GM19328 (cell line): ENCODE results near the gene KIRREL3.
"Not testable (repeated sequence)": the region's sequence is repeated elsewhere in the genome, so short reads cannot be mapped to it uniquely, and the experiment has no call there.

Source experiments
- ATAC-seq: cut with Tn5 transposase; IDR thresholded peaks from one replicate; pipeline ENCODE4 v1.9.1; 2021; ENCODE audit warnings: mild to moderate bottlenecking, moderate library complexity; ENCODE audit not compliant: unreplicated experiment

Gene KIRREL3

GRCh38 chr11:126959700-126960099 lies 40.9 kb downstream of the KIRREL3 start:
- ATAC-seq, result no peak

- no peak for ATAC-seq
Measured at GRCh38 chr11:126956635-126957034, 43.9 kb downstream of the KIRREL3 start.

- not testable (repeated sequence) for ATAC-seq
Measured at GRCh38 chr11:126952533-126952932, 48.0 kb downstream of the KIRREL3 start.

- no peak for ATAC-seq
Measured at GRCh38 chr11:126951465-126951864, 49.1 kb downstream of the KIRREL3 start.

- no peak for ATAC-seq
Measured at GRCh38 chr11:126949066-126949891, 51.3 kb downstream of the KIRREL3 start.

GRCh38 chr11:126948563-126948962 lies 52.0 kb downstream of the KIRREL3 start:
- ATAC-seq, result no peak

GRCh38 chr11:126945319-126945718 lies 55.3 kb downstream of the KIRREL3 start:
- ATAC-seq, result no peak

GRCh38 chr11:126943316-126943715 lies 57.3 kb downstream of the KIRREL3 start:
- no peak for ATAC-seq

GRCh38 chr11:126942146-126942545 lies 58.4 kb downstream of the KIRREL3 start:
- ATAC-seq, result no peak

- ATAC-seq, result no peak
Measured at GRCh38 chr11:126939552-126939951, 61.0 kb downstream of the KIRREL3 start.

- no peak for ATAC-seq
Measured at GRCh38 chr11:126938718-126939117, 61.9 kb downstream of the KIRREL3 start.

- no peak for ATAC-seq
Measured at GRCh38 chr11:126930091-126930841, 70.3 kb downstream of the KIRREL3 start.

- no peak for ATAC-seq
Measured at GRCh38 chr11:126929179-126930061, 71.2 kb downstream of the KIRREL3 start.

- no peak for ATAC-seq
Measured at GRCh38 chr11:126927623-126928022, 72.9 kb downstream of the KIRREL3 start.

- no peak for ATAC-seq
Measured at GRCh38 chr11:126926376-126926791, 74.2 kb downstream of the KIRREL3 start.

- ATAC-seq, result no peak
Measured at GRCh38 chr11:126925321-126926093, 75.1 kb downstream of the KIRREL3 start.

- no peak for ATAC-seq
Measured at GRCh38 chr11:126924376-126925040, 76.1 kb downstream of the KIRREL3 start.

GRCh38 chr11:126920833-126921232 lies 79.7 kb downstream of the KIRREL3 start:
- ATAC-seq, result no peak

GRCh38 chr11:126919147-126919823 lies 81.3 kb downstream of the KIRREL3 start:
- ATAC-seq, result peak; percentile 49
